ENCODE measurements around the gene RBM23.
"Not testable (repeated sequence)": the region's sequence is repeated elsewhere in the genome, so short reads cannot be mapped to it uniquely, and the experiment has no call there.

The RBM23 gene

DNA sequence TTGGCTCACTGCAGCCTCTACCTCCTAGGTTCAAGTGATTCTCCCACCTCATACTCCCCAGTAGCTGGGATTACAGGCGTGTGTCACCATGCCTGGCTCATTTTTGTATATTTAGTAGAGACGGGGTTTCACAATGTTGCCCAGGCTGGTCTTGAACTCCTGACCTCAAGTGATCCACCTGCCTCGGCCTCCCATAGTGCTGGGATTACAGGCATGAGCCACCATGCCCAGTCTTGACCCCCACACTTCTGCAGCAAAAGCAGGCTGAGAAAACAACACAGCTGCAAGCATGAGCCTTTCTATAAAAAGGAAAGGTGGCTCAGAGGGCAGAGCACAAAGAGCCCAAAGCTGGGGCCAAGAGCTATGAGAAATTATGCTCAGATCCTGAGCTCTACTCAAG is 58.6 kb downstream of the RBM23 start:
- not testable (repeated sequence) for DNase-seq

DNA sequence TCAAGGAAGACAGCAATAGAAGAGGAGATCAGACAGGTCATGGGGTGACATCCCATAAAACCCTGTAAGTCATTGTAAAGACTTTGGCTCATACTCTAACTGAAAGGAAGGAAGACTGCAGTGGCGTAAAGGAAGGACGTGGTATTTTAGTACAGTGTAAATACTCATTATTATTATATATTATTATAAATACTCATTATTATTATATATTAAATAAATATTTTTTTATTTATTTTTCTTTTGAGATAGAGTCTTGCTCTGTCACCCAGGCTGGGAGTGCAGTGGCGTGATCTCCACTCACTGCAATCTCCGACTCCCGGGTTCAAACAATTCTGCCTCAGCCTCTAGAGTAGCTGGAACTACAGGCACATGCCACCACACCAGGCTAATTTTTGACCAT is 62.5 kb downstream of the RBM23 start:
- no peak for DNase-seq

DNA sequence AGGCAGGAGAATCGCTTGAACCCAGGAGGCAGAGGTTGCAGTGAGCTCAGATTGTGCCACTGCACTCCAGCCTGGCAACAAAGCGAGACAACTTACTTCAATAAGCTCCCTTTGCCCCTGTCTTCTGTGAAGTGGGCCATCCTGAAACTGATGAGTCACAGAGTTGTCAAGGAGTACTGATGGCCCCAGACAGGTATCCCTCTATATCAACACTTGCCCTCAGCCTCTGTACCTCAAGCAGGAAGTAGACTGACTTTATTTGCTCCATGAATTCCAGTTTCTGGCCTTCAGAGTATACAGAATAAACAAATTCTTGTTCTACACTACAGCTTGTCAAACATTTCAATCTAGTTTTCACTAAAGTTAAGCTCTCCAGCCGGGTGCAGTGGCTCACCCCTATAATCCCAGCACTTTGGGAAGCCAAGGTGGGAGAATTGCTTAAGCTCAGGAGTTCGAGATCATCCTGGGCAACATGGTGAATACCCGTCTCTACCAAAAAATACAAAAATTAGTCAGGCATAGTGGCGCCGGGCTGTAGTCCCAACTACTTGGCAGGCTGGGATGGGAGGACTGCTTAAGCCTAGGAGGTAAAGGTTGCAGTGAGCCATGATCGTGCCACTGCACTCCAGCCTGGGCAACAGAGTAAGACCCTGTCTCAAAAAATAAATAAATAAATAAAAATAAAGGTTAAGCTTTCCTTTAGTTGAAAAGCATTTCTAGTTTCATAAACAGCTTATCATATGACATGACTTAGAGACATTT is 63.8 kb downstream of the RBM23 start:
- no peak for DNase-seq

DNA sequence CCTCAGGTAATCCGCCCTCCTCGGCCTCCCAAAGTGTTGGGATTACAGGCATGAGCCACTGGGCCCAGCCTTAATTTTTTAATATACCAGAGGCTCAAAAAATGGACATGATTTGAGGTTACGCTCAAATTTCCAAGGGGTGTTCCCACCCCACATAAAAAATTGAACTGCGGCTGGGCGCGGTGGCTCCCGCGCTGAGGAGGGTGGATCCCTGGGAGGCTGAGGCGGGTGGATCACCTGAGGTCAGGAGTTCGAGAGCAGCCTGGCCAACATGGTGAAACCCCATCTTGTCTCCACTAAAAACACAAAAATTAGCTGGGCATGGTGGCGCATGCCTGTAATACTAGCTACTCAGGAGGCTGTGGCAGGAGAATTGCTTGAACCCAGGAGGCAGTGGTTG is 64.7 kb downstream of the RBM23 start:
- not testable (repeated sequence) for DNase-seq

DNA sequence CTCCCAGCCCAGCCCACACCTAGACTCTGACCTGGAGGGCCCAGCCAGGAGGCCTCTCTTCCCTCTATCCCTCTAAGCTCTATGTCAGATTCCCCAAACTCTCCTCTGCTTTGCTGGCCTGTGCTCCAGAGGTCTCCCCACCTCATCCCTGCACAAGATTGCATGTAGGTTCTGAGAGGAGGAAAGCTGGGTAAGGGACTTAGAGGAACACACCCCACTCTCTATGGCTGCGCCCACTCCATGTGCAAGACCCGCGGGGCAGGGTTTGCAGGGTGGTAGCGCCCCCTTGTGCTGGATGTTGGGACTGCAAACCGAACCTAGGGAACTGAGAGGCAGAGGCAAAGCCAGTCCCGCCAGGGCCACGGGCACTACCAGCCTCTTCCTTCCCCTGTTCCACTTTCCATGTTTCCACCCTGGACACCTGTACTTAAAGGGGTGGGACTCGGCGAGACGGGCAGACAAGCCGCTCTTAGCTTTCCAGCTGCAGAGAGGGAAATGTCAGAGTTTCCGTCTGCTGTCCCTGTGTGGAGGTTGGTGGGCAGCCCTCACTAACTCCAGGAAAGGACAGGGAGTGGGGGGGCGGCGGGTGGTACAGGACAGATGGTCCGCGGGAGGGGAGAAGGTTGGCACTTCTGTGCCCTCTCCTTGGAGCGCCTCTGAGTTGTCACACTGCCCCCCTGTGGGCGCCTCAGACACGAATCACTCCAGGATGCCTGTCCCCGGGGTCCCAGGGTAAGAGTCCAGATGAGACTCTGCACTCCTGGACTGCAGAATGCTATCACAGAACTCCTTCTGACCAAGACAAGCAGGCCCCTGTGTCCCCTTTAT is 65.8 kb downstream of the RBM23 start:
- DNase-seq: peak; percentile 39

DNA sequence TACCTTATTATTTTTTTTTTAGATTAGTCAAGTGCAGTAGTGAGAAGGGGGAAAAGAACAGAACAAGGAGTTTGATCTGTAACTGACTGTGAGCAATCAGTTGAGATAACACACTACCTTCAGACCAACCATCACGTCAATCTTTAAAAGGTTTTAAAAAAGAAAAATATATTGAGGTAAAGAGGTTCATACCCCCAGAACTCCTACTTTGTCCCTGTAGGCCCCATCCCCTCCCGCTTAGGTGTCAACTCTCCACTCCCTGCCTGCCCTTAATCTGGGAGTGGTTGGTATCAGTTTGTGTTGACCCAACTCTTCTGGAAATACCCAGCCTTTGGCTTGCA is 66.4 kb downstream of the RBM23 start:
- DNase-seq: no peak

DNA sequence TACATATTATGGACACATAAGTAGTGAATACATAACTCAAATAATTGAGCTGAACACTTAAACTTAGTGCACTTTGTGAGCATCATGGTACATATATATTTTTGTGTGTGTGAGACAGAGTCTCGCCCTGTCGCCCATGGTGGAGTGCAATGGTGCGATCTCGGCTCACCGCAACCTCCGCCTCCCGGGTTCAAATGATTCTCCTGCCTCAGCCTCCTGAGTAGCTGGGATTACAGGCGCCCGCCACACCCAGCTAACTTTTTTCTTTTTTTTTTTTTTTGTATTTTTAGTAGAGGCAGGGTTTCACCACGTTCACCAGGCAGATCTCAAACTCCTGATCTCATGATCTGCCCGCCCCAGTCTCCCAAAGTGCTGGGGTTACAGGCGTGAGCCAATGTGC is 66.8 kb downstream of the RBM23 start:
- not testable (repeated sequence) for DNase-seq

DNA sequence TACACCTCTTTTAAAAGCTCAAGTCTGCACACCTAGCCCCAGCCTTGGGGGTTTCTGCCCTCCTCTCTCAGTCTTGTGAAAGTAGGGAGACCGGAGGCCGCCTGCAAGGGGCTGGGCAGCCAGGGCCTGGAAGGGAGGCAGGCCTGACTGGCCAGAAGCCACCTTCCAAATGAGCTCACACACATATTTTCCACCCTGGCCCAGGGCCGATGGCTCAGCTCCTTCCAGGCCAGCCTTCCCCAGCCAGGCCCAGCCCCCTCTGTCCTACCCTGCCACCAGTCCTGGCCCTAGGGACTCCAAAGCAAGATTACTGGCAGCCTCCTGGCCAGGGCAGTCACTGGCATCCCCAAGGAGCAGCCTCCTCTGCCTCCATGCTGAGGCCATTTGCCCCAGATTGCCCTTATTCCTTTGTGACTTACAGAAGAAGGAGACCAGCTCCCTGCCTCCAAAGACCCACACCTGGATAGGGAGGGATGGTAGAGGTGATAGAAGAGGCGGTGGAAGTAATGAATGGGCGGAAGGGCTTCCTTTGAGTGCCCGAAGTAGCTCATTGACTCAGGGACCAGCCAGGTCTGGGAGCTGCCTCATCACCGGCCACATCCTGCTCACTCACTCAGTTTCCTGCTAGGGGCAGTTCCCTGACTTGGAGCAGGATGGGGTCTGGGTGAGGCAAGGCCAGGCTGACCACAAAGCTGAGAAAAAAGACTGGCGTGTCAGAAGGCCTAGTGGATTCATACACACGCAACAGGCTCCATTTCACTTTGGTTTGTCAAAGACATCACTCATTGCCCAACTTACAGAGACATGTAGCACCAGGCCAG is 67.8 kb downstream of the RBM23 start:
- peak; percentile 38 for DNase-seq

DNA sequence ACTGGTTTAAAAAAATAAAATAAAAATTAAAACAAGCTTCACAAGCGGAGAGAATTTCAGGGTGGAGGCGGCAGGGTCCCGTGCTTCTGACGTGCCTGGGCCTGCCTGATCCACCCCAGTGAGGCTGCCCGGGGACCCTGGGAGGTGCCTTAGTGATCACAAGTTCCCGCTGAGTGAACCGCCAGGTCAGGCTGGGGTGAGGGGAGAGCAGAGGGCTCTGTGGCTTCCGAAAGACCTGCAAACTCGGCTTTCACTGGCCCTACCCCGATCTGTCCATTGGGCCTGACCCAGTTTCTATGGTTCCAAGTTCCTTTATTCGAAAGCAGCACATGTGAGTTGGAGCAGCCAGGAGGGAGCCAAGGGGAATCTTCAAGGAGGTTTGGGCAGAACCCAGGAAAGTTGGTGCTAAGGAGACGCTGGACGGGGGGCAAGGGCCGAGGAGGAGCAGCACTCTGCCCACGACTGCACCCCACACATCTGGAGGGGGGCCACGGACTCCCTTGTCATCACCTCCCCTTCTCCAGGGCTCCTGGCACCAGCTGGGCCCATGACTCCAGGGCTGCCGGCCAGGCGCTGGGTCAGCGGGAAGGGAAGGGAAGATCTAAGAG is 69.6 kb downstream of the RBM23 start:
- DNase-seq: no peak

DNA sequence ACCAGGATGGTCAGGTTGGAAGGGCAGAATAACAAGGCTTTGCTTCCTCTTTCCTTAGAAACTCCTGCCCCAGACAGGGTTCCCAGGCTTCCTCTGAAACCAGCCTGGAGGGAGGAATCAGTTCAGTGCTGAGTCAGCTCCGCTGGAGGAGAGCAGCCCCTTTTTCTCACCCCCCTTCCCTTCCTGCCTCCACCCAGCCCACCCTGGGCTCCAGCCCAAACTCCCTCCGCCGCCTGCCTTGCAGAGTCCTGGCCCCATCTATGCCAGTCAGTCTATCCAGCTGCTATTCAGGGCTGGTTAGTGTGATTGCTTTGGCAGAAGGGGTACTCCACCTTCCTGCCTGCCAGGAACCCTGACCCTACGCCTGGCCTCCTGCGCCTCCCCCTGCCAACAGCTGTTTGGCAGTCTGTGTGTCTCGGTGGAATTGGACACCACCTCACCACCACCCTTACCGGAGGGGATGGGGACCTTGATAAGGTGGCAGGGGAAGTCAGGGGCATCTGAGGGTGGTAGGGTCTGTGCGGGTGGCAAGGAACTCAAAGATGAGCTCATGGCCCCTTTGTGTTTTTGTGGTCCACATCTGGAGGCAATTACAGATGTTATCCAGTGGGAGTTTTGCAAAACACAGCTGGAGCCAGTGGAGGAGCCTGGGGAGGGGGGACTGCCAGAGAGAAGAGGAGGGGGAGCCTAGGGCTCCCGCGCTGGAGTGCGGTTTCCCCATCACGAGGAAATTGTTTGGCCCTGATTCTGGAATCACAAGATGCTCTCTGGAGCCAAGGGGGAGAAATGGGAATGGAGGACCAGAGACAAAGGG is 70.4 kb downstream of the RBM23 start:
- DNase-seq: no peak

DNA sequence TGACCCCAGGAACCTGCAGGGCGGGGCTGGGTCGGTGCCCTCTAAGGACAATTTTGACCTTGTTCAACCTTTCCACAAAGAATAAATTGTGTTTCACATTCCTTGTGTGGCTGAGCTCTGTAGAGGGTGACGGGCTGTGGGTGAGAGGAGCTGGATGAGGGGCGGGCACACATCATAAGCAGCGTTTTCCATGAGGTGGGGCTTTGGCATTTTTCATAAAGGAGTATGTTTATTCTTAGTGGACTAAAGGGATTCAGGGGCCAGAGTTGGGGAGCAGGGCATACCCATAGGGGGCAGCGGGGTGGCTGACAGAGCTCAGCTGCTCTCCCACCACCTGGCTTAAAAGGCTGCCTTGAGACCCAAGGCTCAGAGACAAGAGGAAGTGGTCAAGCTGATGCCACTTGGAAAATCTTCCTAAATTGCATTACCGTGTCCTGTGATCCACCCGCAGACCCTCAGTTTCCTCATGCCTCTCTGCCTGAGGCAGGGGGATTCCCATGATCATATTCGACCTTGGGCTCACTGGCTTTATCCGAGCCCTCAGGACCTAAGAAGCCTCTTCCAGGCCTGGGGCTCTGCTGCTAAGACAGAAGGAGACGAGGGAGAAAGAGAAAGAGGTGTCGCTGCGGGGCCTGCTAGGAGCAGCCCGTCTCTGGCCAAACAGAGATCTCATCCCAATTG is 71.1 kb downstream of the RBM23 start:
- DNase-seq: no peak

DNA sequence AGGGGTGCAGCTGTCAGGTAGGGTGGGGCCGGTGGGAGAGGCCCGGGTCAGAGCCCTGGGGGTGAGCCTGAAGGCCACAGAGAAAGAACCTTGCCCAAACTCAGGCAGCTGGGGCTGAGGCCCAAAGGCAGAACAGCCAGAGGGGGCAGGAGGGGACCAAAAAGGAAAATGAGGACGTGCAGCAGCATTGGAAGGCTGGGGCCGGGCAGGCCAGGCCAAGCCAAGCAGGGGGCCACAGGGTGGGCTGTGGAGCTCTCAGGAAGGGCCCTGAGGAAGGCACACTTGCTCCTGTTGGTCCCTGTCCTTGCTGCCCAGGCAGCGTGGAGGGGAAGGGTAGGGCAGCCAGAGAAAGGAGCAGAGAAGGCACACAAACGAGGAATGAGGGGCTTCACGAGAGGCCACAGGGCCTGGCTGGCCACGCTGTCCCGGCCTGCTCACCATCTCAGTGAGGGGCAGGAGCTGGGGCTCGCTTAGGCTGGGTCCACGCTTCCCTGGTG is 72.1 kb downstream of the RBM23 start:
- DNase-seq: no peak

DNA sequence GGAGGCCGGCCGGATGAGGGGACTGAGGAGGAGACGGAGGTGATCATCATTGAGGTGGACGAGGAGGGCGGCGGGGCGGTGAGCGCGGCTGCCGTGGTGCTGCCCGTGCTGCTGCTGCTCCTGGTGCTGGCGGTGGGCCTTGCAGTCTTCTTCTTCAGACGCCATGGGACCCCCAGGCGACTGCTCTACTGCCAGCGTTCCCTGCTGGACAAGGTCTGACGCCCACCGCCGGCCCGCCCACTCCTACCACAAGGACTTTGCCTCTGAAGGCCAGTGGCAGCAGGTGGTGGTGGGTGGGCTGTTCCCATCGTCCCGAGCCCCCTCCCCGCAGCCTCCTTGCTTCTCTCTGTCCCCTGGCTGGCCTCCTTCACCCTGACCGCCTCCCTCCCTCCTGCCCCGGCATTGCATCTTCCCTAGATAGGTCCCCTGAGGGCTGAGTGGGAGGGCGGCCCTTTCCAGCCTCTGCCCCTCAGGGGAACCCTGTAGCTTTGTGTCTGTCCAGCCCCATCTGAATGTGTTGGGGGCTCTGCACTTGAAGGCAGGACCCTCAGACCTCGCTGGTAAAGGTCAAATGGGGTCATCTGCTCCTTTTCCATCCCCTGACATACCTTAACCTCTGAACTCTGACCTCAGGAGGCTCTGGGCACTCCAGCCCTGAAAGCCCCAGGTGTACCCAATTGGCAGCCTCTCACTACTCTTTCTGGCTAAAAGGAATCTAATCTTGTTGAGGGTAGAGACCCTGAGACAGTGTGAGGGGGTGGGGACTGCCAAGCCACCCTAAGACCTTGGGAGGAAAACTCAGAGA is 72.9 kb downstream of the RBM23 start:
- DNase-seq: no peak

DNA sequence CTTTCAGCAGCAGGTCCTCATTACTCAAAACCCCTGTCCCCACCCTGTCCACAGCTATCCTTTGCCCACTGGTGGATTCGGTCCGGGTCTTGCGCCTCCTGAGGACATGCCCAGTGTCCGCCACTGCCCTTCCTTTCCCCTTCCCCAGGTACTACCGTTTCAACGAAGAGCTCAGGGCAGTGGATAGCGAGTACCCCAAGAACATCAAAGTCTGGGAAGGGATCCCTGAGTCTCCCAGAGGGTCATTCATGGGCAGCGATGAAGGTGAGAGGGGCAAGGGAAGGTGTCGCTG is 73.9 kb downstream of the RBM23 start:
- no peak for DNase-seq

DNA sequence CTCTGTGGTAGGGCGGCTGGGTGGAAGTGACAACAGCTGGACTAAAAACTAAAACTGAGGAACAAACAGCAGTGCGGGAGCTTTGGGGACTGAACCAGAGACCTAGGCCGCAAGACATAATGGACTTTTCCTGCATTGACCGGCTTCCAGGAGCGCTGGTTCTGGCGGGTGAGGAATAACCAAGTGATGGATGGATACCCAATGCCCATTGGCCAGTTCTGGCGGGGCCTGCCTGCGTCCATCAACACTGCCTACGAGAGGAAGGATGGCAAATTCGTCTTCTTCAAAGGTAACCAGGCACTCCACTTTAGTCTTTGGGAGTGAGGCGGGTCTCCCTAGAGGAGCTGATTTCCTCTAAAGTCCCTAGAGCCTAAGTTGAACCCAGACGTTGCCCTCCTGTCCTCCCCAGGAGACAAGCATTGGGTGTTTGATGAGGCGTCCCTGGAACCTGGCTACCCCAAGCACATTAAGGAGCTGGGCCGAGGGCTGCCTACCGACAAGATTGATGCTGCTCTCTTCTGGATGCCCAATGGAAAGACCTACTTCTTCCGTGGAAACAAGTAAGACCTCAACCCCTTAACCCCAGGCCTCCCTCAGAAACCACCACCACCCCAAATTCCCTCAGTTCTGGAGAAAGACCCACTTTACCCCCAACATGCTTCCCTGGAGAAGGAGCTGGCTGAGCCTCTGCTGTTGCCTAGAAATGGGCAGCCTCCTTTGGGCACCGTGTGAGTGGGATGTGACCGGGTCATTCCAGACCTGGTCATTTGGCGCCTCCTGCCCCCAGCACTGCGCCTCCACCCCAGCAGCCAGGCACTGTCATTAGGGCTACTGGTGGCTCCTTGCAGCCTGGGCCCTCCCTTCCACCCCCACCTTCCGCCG is 74.5 kb downstream of the RBM23 start:
- no peak for DNase-seq
